KOPT-K1 (cell line): ENCODE data around the gene KRT31.
"Not testable (repeated sequence)": the region's sequence is repeated elsewhere in the genome, so short reads cannot be mapped to it uniquely, and the experiment has no call there.

Source experiments
- H3K27ac ChIP-seq: fragments of 200-600 bp; sonication (generic); 2 replicates; pipeline ENCODE4 v1.5.1; 2016; ENCODE audit warnings: antibody characterized with exemption, mild to moderate bottlenecking, low read depth, low read length; ENCODE audit not compliant: poor library complexity, severe bottlenecking
- H3K36me3 ChIP-seq: fragments of 200-600 bp; sonication (generic); 2 replicates; pipeline ENCODE4 v1.5.1; 2017; ENCODE audit warnings: antibody characterized with exemption, mild to moderate bottlenecking, low read length, moderate library complexity; ENCODE audit not compliant: insufficient read depth
- H3K9me3 ChIP-seq: fragments of 200-600 bp; sonication (generic); 2 replicates; pipeline ENCODE4 v1.5.1; 2017; ENCODE audit warnings: antibody characterized with exemption, low read length, mild to moderate bottlenecking; ENCODE audit not compliant: insufficient read depth, poor library complexity, severe bottlenecking

KRT31 gene

GRCh38 chr17:41407226-41407625 lies 9.8 kb upstream of the KRT31 start:
- Histone ChIP-seq H3K27ac (no peak overlapping the region), H3K36me3 (no peaks in the 10 kb centered on the region), H3K9me3 (no peaks in the 10 kb centered on the region)

GRCh38 chr17:41406205-41406604 lies 8.8 kb upstream of the KRT31 start:
- Histone ChIP-seq H3K36me3 (no peaks in the 10 kb centered on the region), H3K9me3 (no peaks in the 10 kb centered on the region), H3K27ac (no peak overlapping the region)

GRCh38 chr17:41404024-41404671 lies 6.7 kb upstream of the KRT31 start:
- Histone ChIP-seq H3K36me3 (no peaks in the 10 kb centered on the region), H3K27ac (no peak overlapping the region), H3K9me3 (no peaks in the 10 kb centered on the region)

GRCh38 chr17:41403404-41404023 lies 6.1 kb upstream of the KRT31 start:
- Histone ChIP-seq H3K36me3 (no peaks in the 10 kb centered on the region), H3K27ac (no peak overlapping the region), H3K9me3 (no peaks in the 10 kb centered on the region)

- Histone ChIP-seq H3K27ac (no peak overlapping the region), H3K36me3 (no peaks in the 10 kb centered on the region), H3K9me3 (no peaks in the 10 kb centered on the region)
Observed at GRCh38 chr17:41402161-41402560, 4.8 kb upstream of the KRT31 start.

- H3K36me3 ChIP-seq, result no peaks in the 10 kb centered on the region
- H3K27ac ChIP-seq, result no peak overlapping the region
- no peaks in the 10 kb centered on the region for H3K9me3 ChIP-seq
Observed at GRCh38 chr17:41396340-41396739, 1.1 kb downstream of the KRT31 start.

GRCh38 chr17:41395611-41396010 lies 1.8 kb downstream of the KRT31 start:
- no peaks in the 10 kb centered on the region for H3K36me3 ChIP-seq
- no peaks in the 10 kb centered on the region for H3K9me3 ChIP-seq
- no peak overlapping the region for H3K27ac ChIP-seq

GRCh38 chr17:41395044-41395443 lies 2.4 kb downstream of the KRT31 start:
- H3K9me3 ChIP-seq, H3K36me3 ChIP-seq, H3K27ac ChIP-seq: not testable (repeated sequence)

- H3K9me3 ChIP-seq, result no peaks in the 10 kb centered on the region
- H3K27ac ChIP-seq, result no peak overlapping the region
- H3K36me3 ChIP-seq, result no peaks in the 10 kb centered on the region
Observed at GRCh38 chr17:41394254-41394996, 3.0 kb downstream of the KRT31 start.

- H3K27ac ChIP-seq, result no peak overlapping the region
- no peaks in the 10 kb centered on the region for H3K9me3 ChIP-seq
- no peaks in the 10 kb centered on the region for H3K36me3 ChIP-seq
Observed at GRCh38 chr17:41393826-41394225, 3.6 kb downstream of the KRT31 start.

- H3K9me3 ChIP-seq, result no peaks in the 10 kb centered on the region
- no peak overlapping the region for H3K27ac ChIP-seq
- no peaks in the 10 kb centered on the region for H3K36me3 ChIP-seq
Observed at GRCh38 chr17:41393294-41393693, 4.1 kb downstream of the KRT31 start.

- no peaks in the 10 kb centered on the region for H3K36me3 ChIP-seq
- H3K27ac ChIP-seq, result no peak overlapping the region
- peaks cover 5% of the 10 kb centered on the region for H3K9me3 ChIP-seq
Observed at GRCh38 chr17:41392278-41392677, 5.1 kb downstream of the KRT31 start.

GRCh38 chr17:41391535-41391934 lies 5.9 kb downstream of the KRT31 start:
- H3K9me3 ChIP-seq, result peaks cover 10% of the 10 kb centered on the region
- no peaks in the 10 kb centered on the region for H3K36me3 ChIP-seq
- no peak overlapping the region for H3K27ac ChIP-seq

GRCh38 chr17:41390411-41390938 lies 6.9 kb downstream of the KRT31 start:
- Histone ChIP-seq H3K36me3 (no peaks in the 10 kb centered on the region), H3K27ac (no peak overlapping the region), H3K9me3 (peaks cover 14% of the 10 kb centered on the region)

GRCh38 chr17:41387670-41388069 lies 9.7 kb downstream of the KRT31 start:
- H3K36me3 ChIP-seq, result no peaks in the 10 kb centered on the region
- H3K9me3 ChIP-seq, result peaks cover 14% of the 10 kb centered on the region
- H3K27ac ChIP-seq, result no peak overlapping the region
